Uterus (tissue), 2 donors: ENCODE results near the gene CSNK1G2.

ENCODE experiments used
- CTCF ChIP-seq, 4 experiments: fragments of 200-600 bp in 2 of 4; fragments of 450-650 bp in 2 of 4; sonication (generic) in 2 of 4; IDR thresholded peaks; one replicate each; pipeline ENCODE4 v1.5.1; 2016 to 2019; ENCODE audit warnings: antibody characterized with exemption in 4 of 4, mild to moderate bottlenecking in 2 of 4, moderate library complexity in 1 of 4
- POLR2A ChIP-seq, 2 donors: fragments of 450-650 bp; IDR thresholded peaks; one replicate each; pipeline ENCODE4 v1.6.1; 2016; ENCODE audit warnings: antibody characterized with exemption in 2 of 2, mild to moderate bottlenecking in 1 of 2, moderate library complexity in 1 of 2

- TF ChIP-seq CTCF (IDR thresholded peaks at IDR 0.05) (no peak), POLR2A (IDR thresholded peaks at IDR 0.05) (no peak)
These were observed 30.8 kb upstream of the CSNK1G2 start for GRCh38 chr19:1910177-1910576.
